ENCODE measurements around the gene AMD1. TPM values are rescaled to one million over a fixed set of nuclear protein-coding genes. Genes with fewer than 3 reads are reported as not detected.

The AMD1 gene
- total RNA-seq, 2 donors from 2014 or later, result 51.5 to 81.5 TPM

GRCh38 chr6:110935171-110935570 is 60.6 kb downstream of the AMD1 start:
- H3K4me3 ChIP-seq, result no peak overlapping the region
- no peaks in the 10 kb centered on the region for H3K36me3 ChIP-seq
- H3K27ac ChIP-seq, result no peak overlapping the region
- TF ChIP-seq CTCF (IDR thresholded peaks at IDR 0.05), result no peak
- H3K27me3 ChIP-seq, result no peaks in the 10 kb centered on the region
- no peaks in the 10 kb centered on the region for H3K9me3 ChIP-seq
- no peak for DNase-seq (ENCODE audit: low spot score)
- H3K4me1 ChIP-seq, result no peaks in the 10 kb centered on the region

- no peaks in the 10 kb centered on the region for H3K9me3 ChIP-seq
- no peaks in the 10 kb centered on the region for H3K4me1 ChIP-seq
- no peak overlapping the region for H3K27ac ChIP-seq
- H3K4me3 ChIP-seq, result no peak overlapping the region
- TF ChIP-seq CTCF (IDR thresholded peaks at IDR 0.05), result no peak
- no peak for DNase-seq (ENCODE audit: low spot score)
- no peaks in the 10 kb centered on the region for H3K36me3 ChIP-seq
- H3K27me3 ChIP-seq, result no peaks in the 10 kb centered on the region
Measured at GRCh38 chr6:110938171-110938570, 63.6 kb downstream of the AMD1 start.

- no peak for TF ChIP-seq CTCF (IDR thresholded peaks at IDR 0.05)
- Histone ChIP-seq H3K4me1 (no peaks in the 10 kb centered on the region), H3K27me3 (no peaks in the 10 kb centered on the region), H3K27ac (no peak overlapping the region), H3K9me3 (no peaks in the 10 kb centered on the region), H3K4me3 (no peak overlapping the region), H3K36me3 (no peaks in the 10 kb centered on the region)
- no peak for DNase-seq (ENCODE audit: low spot score)
Measured at GRCh38 chr6:110939429-110940200, 65.0 kb downstream of the AMD1 start.

- H3K27me3 ChIP-seq, result no peaks in the 10 kb centered on the region
- DNase-seq (ENCODE audit: low spot score), result no peak
- H3K4me3 ChIP-seq, result no peak overlapping the region
- H3K9me3 ChIP-seq, result no peaks in the 10 kb centered on the region
- TF ChIP-seq CTCF (IDR thresholded peaks at IDR 0.05), result no peak
- H3K27ac ChIP-seq, result no peak overlapping the region
- H3K36me3 ChIP-seq, result no peaks in the 10 kb centered on the region
- H3K4me1 ChIP-seq, result peaks cover 0 to 3% of the 10 kb centered on the region in 2 donors
Measured at GRCh38 chr6:110944681-110945151, 70.1 kb downstream of the AMD1 start.

Other genes starting within 250 kb of the AMD1 start
- gene CDK19, start 59.3 kb upstream of the AMD1 start, total RNA-seq, result 1 to 10 TPM; 5.7 to 6.3 TPM
- 10 to 100 TPM; 51.0 to 78.1 TPM for gene GTF3C6, start 83.9 kb downstream of the AMD1 start, total RNA-seq
- gene RPF2, start 107.3 kb downstream of the AMD1 start, total RNA-seq, result 10 to 100 TPM; 22.5 to 27.7 TPM
- gene SLC16A10, start 212.7 kb downstream of the AMD1 start, total RNA-seq, result 10 to 100 TPM; 10.3 to 18.5 TPM